Dermis blood vessel endothelial cell (primary cell): ENCODE results near the gene TTBK2. TPM values are rescaled to one million over a fixed set of nuclear protein-coding genes. Genes with fewer than 3 reads are reported as not detected.

Source experiments
- total RNA-seq: library from RNA; depleted of rRNA; stranded (reverse); fragments of >200 nt; gene quantifications from 2 replicates; pipeline ENCODE4 v1.2.3, GENCODE V29; 2014

Gene TTBK2
- total RNA-seq, 1 donor from 2014 or later, result 14.3 TPM

Other genes with a start within 250 kb of the TTBK2 start
- gene CDAN1, start 183.7 kb downstream of the TTBK2 start, total RNA-seq, result 12.9 and 17.0 TPM in 2 replicates
- gene UBR1, start 185.3 kb upstream of the TTBK2 start, total RNA-seq, result 31.2 and 35.6 TPM in 2 replicates
- gene TMEM62, start 212.8 kb upstream of the TTBK2 start, total RNA-seq, result 21.3 and 21.4 TPM in 2 replicates